ENCODE results near the gene ADCY7.

ADCY7 gene

DNA sequence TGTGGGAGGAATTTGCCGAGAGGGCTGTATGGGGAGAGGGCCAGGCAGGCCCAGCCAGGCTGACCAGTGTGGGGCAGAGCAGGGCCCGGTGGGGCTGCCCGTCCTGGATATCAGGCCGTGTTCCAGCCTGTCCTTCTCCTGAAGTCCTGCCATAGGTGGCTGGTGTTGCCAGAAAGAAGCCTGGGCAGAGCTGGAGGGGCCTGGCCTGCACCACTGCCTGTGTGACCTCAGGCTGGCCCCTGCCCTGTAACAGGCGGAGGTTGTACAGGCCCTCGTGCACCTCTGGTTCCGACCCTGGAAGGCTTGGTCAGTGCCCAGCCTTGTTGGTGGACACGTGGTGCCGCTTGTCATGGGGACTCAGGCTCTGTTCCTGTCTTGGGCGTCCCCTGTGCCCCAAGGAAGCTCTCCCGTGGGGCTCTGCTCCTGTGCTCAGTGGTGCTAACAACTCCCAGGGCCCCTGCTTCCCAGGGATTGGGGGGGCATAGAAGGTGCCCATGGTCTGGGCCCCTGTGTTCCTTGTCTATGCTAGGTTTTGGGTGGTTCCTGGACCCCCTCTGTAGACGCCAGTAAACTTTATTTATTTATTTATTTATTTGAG, 33.3 kb downstream of the ADCY7 start:
- no peaks in the 10 kb centered on the region for H3K27me3 ChIP-seq (ENCODE audit: insufficient read depth, low read depth, severe bottlenecking)
- no peaks in the 10 kb centered on the region for H3K9me3 ChIP-seq (ENCODE audit: severe bottlenecking)
- TF ChIP-seq, protein P1, sequence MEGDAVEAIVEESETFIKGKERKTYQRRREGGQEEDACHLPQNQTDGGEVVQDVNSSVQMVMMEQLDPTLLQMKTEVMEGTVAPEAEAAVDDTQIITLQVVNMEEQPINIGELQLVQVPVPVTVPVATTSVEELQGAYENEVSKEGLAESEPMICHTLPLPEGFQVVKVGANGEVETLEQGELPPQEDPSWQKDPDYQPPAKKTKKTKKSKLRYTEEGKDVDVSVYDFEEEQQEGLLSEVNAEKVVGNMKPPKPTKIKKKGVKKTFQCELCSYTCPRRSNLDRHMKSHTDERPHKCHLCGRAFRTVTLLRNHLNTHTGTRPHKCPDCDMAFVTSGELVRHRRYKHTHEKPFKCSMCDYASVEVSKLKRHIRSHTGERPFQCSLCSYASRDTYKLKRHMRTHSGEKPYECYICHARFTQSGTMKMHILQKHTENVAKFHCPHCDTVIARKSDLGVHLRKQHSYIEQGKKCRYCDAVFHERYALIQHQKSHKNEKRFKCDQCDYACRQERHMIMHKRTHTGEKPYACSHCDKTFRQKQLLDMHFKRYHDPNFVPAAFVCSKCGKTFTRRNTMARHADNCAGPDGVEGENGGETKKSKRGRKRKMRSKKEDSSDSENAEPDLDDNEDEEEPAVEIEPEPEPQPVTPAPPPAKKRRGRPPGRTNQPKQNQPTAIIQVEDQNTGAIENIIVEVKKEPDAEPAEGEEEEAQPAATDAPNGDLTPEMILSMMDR (IDR thresholded peaks at IDR 0.05; ENCODE audit: low read depth, low read length), result no peak
- peak overlapping the region; percentile 93 for H3K27ac ChIP-seq
- H3K4me3 ChIP-seq (ENCODE audit: low read depth, low read length), result no peak overlapping the region
- H3K36me3 ChIP-seq, result peaks cover 4% of the 10 kb centered on the region; the same call in 1 of the 2 replicates
- DNase-seq, result no peak

DNA sequence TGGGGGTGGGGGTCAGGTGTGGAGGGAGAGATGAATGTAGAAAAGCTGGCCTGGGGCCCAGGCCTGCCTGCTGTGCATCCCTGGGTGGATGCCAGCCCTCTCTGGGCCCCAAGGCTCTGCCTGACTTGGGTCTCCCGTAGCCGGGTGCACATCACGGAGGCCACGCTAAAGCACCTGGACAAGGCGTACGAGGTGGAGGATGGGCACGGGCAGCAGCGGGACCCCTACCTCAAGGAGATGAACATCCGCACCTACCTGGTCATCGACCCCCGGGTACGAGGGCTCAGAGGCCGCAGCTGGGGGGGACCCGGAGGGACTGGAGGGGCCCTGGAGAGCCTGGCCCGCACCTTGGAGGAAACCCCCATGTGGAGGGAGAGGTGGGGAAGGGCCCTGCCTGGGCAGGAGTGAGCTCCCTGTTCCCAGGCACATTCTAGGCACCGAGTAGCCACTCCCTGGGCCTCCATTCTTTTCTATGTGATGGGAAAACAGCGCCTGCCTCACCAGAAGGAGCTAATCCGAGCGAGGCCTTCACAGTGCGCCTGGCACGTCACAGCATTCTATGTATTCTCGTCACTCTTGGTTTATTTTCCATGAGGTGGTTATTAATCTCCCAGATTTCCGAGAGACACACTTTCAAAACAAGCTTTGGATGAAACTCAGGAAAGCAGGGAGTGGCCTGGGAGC, 34.7 kb downstream of the ADCY7 start:
- no peaks in the 10 kb centered on the region for H3K27me3 ChIP-seq (ENCODE audit: insufficient read depth, low read depth, severe bottlenecking)
- H3K9me3 ChIP-seq (ENCODE audit: severe bottlenecking), result no peaks in the 10 kb centered on the region
- H3K36me3 ChIP-seq, result no peaks in the 10 kb centered on the region
- TF ChIP-seq, protein P1 (IDR thresholded peaks at IDR 0.05; ENCODE audit: low read depth, low read length), result no peak
- no peak overlapping the region for H3K27ac ChIP-seq
- no peak overlapping the region for H3K4me3 ChIP-seq (ENCODE audit: low read depth, low read length)
- DNase-seq, result no peak

DNA sequence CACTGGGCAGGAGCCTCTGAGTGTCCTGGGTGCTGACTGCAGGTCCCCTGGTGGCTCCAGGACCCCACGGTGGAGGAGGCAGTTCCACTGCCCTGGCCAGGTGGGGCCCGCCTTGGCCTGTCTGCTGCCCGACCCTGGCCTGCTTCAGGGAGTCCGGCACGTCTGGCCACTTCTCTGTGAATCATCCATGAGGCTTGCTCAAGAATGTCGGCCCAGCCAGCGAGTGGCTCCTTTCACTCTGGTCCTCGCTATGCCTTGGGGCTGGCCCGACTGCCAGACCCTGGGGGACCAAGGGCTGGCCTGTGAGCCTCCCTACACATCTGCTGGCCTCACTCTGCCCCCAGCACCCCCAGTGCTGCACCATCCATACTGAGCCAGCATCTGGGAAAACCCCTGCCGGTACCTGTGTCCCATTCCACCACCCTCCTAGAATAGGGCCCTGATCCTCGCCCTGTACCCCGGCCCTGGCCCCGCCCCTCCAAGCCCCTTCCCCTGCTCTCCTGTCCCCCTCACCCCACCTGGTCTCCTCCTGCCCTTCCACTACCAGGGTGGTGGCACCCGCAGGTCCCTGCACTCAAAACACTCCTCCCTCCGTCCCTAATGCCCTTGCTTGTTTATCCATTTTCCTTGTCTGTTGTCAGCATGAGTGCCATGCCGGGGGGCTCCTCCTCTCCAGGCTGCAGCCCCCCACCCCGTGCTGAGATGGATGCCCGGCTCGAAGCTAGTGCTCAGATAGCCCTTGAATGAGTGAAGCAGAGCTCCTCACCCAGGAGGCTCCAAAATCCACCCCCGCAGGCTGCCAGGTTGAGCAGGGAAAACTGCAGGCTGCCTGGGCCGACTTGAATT, 35.5 kb downstream of the ADCY7 start:
- TF ChIP-seq, protein P1 (IDR thresholded peaks at IDR 0.05; ENCODE audit: low read depth, low read length), result no peak
- Histone ChIP-seq H3K36me3 (no peaks in the 10 kb centered on the region), H3K27ac (no peak overlapping the region), H3K27me3 (ENCODE audit: insufficient read depth, low read depth, severe bottlenecking) (no peaks in the 10 kb centered on the region), H3K4me3 (ENCODE audit: low read depth, low read length) (no peak overlapping the region), H3K9me3 (ENCODE audit: severe bottlenecking) (no peaks in the 10 kb centered on the region)
- DNase-seq, result no peak

DNA sequence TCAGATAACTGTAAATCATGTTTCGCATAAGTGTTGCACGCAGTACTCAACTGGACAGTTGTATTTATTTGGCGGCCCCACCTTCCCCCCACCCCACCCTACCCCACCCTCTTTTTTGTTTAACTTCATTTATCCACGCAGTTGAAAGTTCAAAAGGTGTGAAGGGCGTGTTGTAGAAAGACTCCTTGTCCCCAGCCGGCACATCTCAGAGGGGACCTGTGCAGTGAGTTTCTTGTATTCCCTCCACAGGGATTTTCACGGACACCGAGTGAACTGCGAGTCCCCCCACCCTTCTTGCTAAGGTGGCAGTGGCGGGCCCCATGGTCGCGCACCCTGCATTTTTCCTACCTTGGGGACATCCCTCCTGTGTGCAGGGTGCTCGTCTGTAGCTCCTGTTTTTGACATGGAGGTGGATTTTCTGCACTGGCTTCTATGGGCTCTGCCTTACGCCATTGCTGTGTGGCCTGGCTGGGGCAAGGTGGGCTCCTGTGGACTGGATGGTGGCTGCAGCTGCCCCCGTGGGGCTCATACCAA, 36.2 kb downstream of the ADCY7 start:
- TF ChIP-seq, protein P1 (IDR thresholded peaks at IDR 0.05; ENCODE audit: low read depth, low read length), result no peak
- DNase-seq, result no peak
- no peaks in the 10 kb centered on the region for H3K36me3 ChIP-seq
- H3K27me3 ChIP-seq (ENCODE audit: insufficient read depth, low read depth, severe bottlenecking), result no peaks in the 10 kb centered on the region
- H3K4me3 ChIP-seq (ENCODE audit: low read depth, low read length), result no peak overlapping the region
- no peaks in the 10 kb centered on the region for H3K9me3 ChIP-seq (ENCODE audit: severe bottlenecking)
- no peak overlapping the region for H3K27ac ChIP-seq

DNA sequence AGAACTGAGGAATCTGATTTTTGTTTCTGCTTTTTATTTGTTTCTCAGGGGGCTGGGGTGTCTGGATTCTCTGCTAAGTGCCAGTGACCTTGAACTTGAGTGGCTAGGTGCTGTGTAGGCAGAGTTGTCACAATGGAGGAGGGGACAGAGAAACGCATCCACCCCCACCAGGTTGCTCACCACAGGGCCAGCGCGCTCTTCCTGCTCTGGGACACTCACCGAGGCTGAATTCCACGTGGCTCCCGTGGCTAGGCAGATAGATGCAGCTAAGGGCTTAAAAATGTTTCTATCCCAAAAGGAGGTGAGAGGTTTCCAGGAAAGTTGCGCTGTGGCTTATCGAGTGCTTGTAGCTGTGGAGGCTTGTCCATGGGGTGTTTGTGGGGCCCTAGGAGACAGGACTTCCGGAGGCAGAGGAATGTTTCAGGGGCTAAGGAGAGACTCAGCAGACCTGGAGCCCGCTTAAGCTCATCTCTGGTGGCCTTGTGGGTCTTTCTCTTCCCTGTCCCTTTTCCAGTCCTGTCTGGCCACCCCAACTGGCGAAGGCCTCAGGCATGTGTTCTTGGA, 36.8 kb downstream of the ADCY7 start:
- DNase-seq, result no peak
- Histone ChIP-seq H3K27ac (no peak overlapping the region), H3K9me3 (ENCODE audit: severe bottlenecking) (no peaks in the 10 kb centered on the region), H3K4me3 (ENCODE audit: low read depth, low read length) (no peak overlapping the region), H3K27me3 (ENCODE audit: insufficient read depth, low read depth, severe bottlenecking) (no peaks in the 10 kb centered on the region), H3K36me3 (no peaks in the 10 kb centered on the region)
- TF ChIP-seq, protein P1 (IDR thresholded peaks at IDR 0.05; ENCODE audit: low read depth, low read length), result no peak

Measured in WERI-Rb-1 (cell line).